Measurements from ENCODE around the gene CPEB4. TPM values are rescaled to one million over a fixed set of nuclear protein-coding genes. Genes with fewer than 3 reads are reported as not detected.

Gene CPEB4
- total and polyA plus RNA-seq, 7 donors, result 6.0 to 66.2 (median 27.8) TPM

DNA sequence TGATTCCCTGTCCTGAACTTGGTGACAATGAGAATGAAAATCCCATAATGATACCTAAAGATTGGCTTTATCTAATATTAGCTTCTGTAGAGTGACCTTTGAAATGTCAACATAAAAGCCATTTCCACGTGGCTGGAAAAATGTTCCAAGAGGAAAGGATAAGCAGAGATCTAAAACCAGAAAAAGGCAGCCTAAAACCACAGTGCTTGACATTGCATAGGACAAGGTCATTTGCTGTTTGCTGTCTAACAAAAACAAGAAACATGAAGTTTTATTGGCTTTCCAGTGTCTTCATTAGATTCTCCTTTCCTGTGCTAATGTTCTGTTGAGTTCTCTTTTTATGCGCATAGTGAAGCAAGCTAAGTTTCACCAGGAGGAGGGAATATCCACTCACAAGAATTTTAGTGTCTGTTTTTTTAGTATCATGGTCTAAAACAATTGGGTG, 44.6 kb downstream of the CPEB4 start:
- H3K36me3 ChIP-seq, result no peaks in the 10 kb centered on the region
- H3K9me3 ChIP-seq, result no peaks in the 10 kb centered on the region
- no peaks in the 10 kb centered on the region for H3K27me3 ChIP-seq
- H3K4me1 ChIP-seq, result peaks cover 0 to 11% (median 0%) of the 10 kb centered on the region in 4 donors
- intact Hi-C loops (cut with DNase I), result no loop called here
- DNase-seq, result no peak
- WGBS, 2 donors, result 51 to 71% methylated on average over 2 of the region's 2 CpGs
- no peak overlapping the region for H3K27ac ChIP-seq
- TF ChIP-seq POLR2AphosphoS5 (IDR thresholded peaks at IDR 0.05) (no peak), POLR2A (IDR thresholded peaks at IDR 0.05) (no peak), CTCF (IDR thresholded peaks at IDR 0.05) (no peak), EP300 (IDR thresholded peaks at IDR 0.05) (no peak)
- no peak overlapping the region for H3K4me3 ChIP-seq

GRCh38 chr5:173933901-173934300, 45.8 kb downstream of the CPEB4 start:
- WGBS, 2 donors, result 96% methylated on average over 2 of the region's 2 CpGs
- H3K4me3 ChIP-seq, result no peak overlapping the region
- H3K36me3 ChIP-seq, result no peaks in the 10 kb centered on the region
- no peaks in the 10 kb centered on the region for H3K9me3 ChIP-seq
- H3K4me1 ChIP-seq, result peaks cover 0 to 11% (median 0%) of the 10 kb centered on the region in 4 donors
- DNase-seq, result no peak
- intact Hi-C loops (cut with DNase I), result no loop called here
- TF ChIP-seq CTCF (IDR thresholded peaks at IDR 0.05) (no peak), EP300 (IDR thresholded peaks at IDR 0.05) (no peak), POLR2AphosphoS5 (IDR thresholded peaks at IDR 0.05) (no peak), POLR2A (IDR thresholded peaks at IDR 0.05) (no peak)
- no peak overlapping the region for H3K27ac ChIP-seq
- no peaks in the 10 kb centered on the region for H3K27me3 ChIP-seq

DNA sequence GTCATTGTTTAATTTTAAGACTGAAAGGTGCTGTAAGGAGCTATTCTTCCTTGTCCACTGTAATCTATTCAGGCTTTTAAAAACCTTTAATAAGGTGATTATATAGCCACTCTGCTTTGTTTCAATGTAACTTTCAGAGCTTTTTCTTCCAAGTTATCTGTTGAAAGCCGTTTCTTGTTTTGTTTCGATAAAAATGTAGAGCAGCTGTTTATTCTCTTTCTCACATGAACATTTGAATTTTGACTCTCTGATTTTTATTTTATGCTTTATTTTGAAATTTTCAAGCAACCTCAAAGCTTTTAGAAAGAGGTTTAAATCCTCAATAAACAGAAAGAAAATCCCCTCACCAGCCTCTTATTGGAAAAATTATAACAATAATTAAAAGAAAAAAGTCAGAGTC, 47.2 kb downstream of the CPEB4 start:
- intact Hi-C loops (cut with DNase I), result no loop called here
- Histone ChIP-seq H3K27me3 (no peaks in the 10 kb centered on the region), H3K4me1 (peaks cover 0 to 11% (median 0%) of the 10 kb centered on the region in 4 donors), H3K4me3 (no peak overlapping the region), H3K36me3 (no peaks in the 10 kb centered on the region), H3K27ac (no peak overlapping the region), H3K9me3 (no peaks in the 10 kb centered on the region)
- no peak for DNase-seq
- 92 to 95% methylated on average over 2 of the region's 2 CpGs for WGBS, 2 donors
- TF ChIP-seq CTCF (IDR thresholded peaks at IDR 0.05) (no peak), POLR2A (IDR thresholded peaks at IDR 0.05) (no peak), EP300 (IDR thresholded peaks at IDR 0.05) (no peak), POLR2AphosphoS5 (IDR thresholded peaks at IDR 0.05) (no peak)

DNA sequence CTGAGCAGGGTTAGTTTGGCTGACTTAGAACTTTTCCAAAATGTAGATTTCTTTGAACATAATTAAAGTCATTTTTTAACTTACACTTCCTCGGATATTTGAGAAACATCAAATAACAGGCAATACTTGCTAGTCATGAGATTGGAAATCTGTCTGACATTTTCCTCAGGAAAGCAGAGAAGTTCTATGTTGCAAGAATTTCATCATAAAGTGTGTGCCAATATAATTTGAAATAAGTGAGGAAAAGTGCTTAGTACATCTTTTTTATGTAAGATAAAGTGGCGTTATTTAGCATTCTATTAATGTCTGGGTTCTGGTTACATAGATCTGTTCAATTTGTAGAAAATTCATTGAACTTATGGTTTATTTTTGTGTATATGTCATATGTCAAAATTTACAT, 52.1 kb downstream of the CPEB4 start:
- no peak for DNase-seq
- Histone ChIP-seq H3K36me3 (peaks cover 0 to 7% (median 0%) of the 10 kb centered on the region in 4 donors), H3K27ac (no peak overlapping the region), H3K4me3 (no peak overlapping the region), H3K4me1 (peaks cover 0 to 28% (median 19%) of the 10 kb centered on the region in 4 donors), H3K9me3 (no peaks in the 10 kb centered on the region), H3K27me3 (no peaks in the 10 kb centered on the region)
- 89 to 91% methylated on average over 2 of the region's 2 CpGs for WGBS, 2 donors
- intact Hi-C loops (cut with DNase I), result no loop called here
- TF ChIP-seq POLR2A (IDR thresholded peaks at IDR 0.05) (no peak), CTCF (IDR thresholded peaks at IDR 0.05) (no peak), POLR2AphosphoS5 (IDR thresholded peaks at IDR 0.05) (no peak), EP300 (IDR thresholded peaks at IDR 0.05) (no peak)

GRCh38 chr5:173941102-173941501, 53.0 kb downstream of the CPEB4 start:
- H3K4me3 ChIP-seq, result no peak overlapping the region
- WGBS, 2 donors, result 91 to 97% methylated on average over 2 of the region's 2 CpGs
- peaks cover 0 to 16% (median 0%) of the 10 kb centered on the region in 4 donors for H3K36me3 ChIP-seq
- no peak overlapping the region for H3K27ac ChIP-seq
- no peak for DNase-seq
- H3K9me3 ChIP-seq, result no peaks in the 10 kb centered on the region
- peaks cover 0 to 28% (median 19%) of the 10 kb centered on the region in 4 donors for H3K4me1 ChIP-seq
- TF ChIP-seq POLR2AphosphoS5 (IDR thresholded peaks at IDR 0.05) (no peak), POLR2A (IDR thresholded peaks at IDR 0.05) (no peak), CTCF (IDR thresholded peaks at IDR 0.05) (no peak), EP300 (IDR thresholded peaks at IDR 0.05) (no peak)
- H3K27me3 ChIP-seq, result no peaks in the 10 kb centered on the region
- intact Hi-C loops (cut with DNase I), result no loop called here
